IMR-90 (cell line): ENCODE results near the gene SH2D4B. TPM values are rescaled to one million over a fixed set of nuclear protein-coding genes. Genes with fewer than 3 reads are reported as not detected.

ENCODE experiments used
- ATAC-seq: fragments of 200-7000 bp; cut with Tn5 transposase; 2 replicates; pipeline ENCODE4 v1.9.1; 2020; ENCODE audit warnings: low read depth, mild to moderate bottlenecking, moderate library complexity
- BruUV-seq: library from RNA; stranded (reverse); fragments of 400-500 nt; replicated peaks from 2 replicates; lab custom pipeline; 2021; lab: Mats Ljungman, UMichigan
- CTCF ChIA-PET: fragments of 300-600 bp; formaldehyde crosslinking; extraction: SDS; loops from one replicate; lab custom pipeline; 2021; ENCODE audit warnings: antibody characterized with exemption; lab: Yijun Ruan, JAX
- POLR2A ChIA-PET: fragments of 300-600 bp; sonication (Branson Sonifier 250); formaldehyde crosslinking; loops from one replicate; lab custom pipeline; 2022; ENCODE audit warnings: antibody characterized with exemption; ENCODE audit not compliant: unreplicated experiment; lab: Charles Lee
- DNase-seq: peaks from one replicate; pipeline ENCODE4 v3.0.0; 2013
- H2AFZ ChIP-seq: replicated peaks from 2 replicates; pipeline ENCODE3; 2013; ENCODE audit warnings: low read length, mild to moderate bottlenecking; ENCODE audit not compliant: poor library complexity
- H2AK5ac ChIP-seq: 2 replicates; pipeline ENCODE4 v1.6.1; 2013; ENCODE audit warnings: low read depth, low read length, inconsistent platforms
- H2AK9ac ChIP-seq: replicated peaks from 2 replicates; pipeline ENCODE3; 2013; ENCODE audit warnings: mild to moderate bottlenecking, low read depth, low read length, moderate library complexity; ENCODE audit not compliant: poor library complexity
- H2BK120ac ChIP-seq: 2 replicates; pipeline ENCODE4 v1.6.1; 2013; ENCODE audit warnings: low read depth, low read length, inconsistent platforms
- H2BK15ac ChIP-seq: 3 replicates; pipeline ENCODE4 v1.6.1; 2013; ENCODE audit warnings: low read depth, low read length, inconsistent platforms
- H2BK20ac ChIP-seq: 2 replicates; pipeline ENCODE4 v1.6.1; 2013; ENCODE audit warnings: low read depth, mild to moderate bottlenecking, inconsistent platforms, low read length, moderate library complexity
- H2BK5ac ChIP-seq: 2 replicates; pipeline ENCODE4 v1.6.1; 2013; ENCODE audit warnings: mild to moderate bottlenecking, low read depth, low read length, inconsistent platforms; ENCODE audit not compliant: poor library complexity, severe bottlenecking
- H3K14ac ChIP-seq: replicated peaks from 2 replicates; pipeline ENCODE4 v1.6.1; 2013; ENCODE audit warnings: low read depth, low read length, inconsistent platforms
- H3K18ac ChIP-seq: 2 replicates; pipeline ENCODE4 v1.6.1; 2013; ENCODE audit warnings: low read depth, low read length, control low read depth
- H3K23ac ChIP-seq: 2 replicates; pipeline ENCODE4 v1.6.1; 2013; ENCODE audit warnings: low read depth, low read length, inconsistent platforms
- H3K27ac ChIP-seq: 2 replicates; pipeline ENCODE4 v1.5.1; 2013; ENCODE audit warnings: mild to moderate bottlenecking, control low read depth, low read length; ENCODE audit not compliant: insufficient read depth
- H3K27me3 ChIP-seq: 2 replicates; pipeline ENCODE4 v1.6.1; 2013; ENCODE audit warnings: low read length; ENCODE audit not compliant: control insufficient read depth, insufficient read depth
- H3K36me3 ChIP-seq: 2 replicates; pipeline ENCODE4 v1.6.1; 2013; ENCODE audit warnings: low read length, mixed read lengths; ENCODE audit not compliant: control insufficient read depth, insufficient read depth
- H3K4ac ChIP-seq: 2 replicates; pipeline ENCODE4 v1.6.1; 2013; ENCODE audit warnings: low read depth, low read length, inconsistent platforms
- H3K4me1 ChIP-seq: 2 replicates; pipeline ENCODE4 v1.6.1; 2013; ENCODE audit warnings: low read length, mixed read lengths; ENCODE audit not compliant: control insufficient read depth, insufficient read depth
- H3K4me2 ChIP-seq: 2 replicates; pipeline ENCODE4 v1.6.1; 2013; ENCODE audit warnings: low read depth, mild to moderate bottlenecking, control low read depth, low read length, moderate library complexity
- H3K4me3 ChIP-seq: 2 replicates; pipeline ENCODE4 v1.5.1; 2013; ENCODE audit warnings: low read depth, mild to moderate bottlenecking, control low read depth, low read length, moderate library complexity; ENCODE audit not compliant: insufficient read depth
- H3K56ac ChIP-seq: 2 replicates; pipeline ENCODE4 v1.6.1; 2013; ENCODE audit warnings: low read length, inconsistent platforms; ENCODE audit not compliant: insufficient read depth; ENCODE audit errors: extremely low read depth
- H3K79me1 ChIP-seq, 2 experiments: 2 replicates each; pipeline ENCODE4 v1.6.1; 2013; ENCODE audit warnings: low read length in 2 of 2, inconsistent platforms in 1 of 2, low read depth in 1 of 2
- H3K9ac ChIP-seq: 2 replicates; pipeline ENCODE4 v1.6.1; 2013; ENCODE audit warnings: low read depth, low read length, control low read depth
- H3K9me1 ChIP-seq: 2 replicates; pipeline ENCODE4 v1.6.1; 2013; ENCODE audit warnings: low read length, inconsistent platforms; ENCODE audit not compliant: insufficient read depth
- H3K9me3 ChIP-seq: 2 replicates; pipeline ENCODE4 v1.6.1; 2013; ENCODE audit warnings: low read length; ENCODE audit not compliant: control insufficient read depth, insufficient read depth
- H4K20me1 ChIP-seq: 2 replicates; pipeline ENCODE4 v1.6.1; 2013; ENCODE audit warnings: low read length, inconsistent platforms; ENCODE audit not compliant: insufficient read depth
- H4K5ac ChIP-seq: 2 replicates; pipeline ENCODE4 v1.6.1; 2013; ENCODE audit warnings: mild to moderate bottlenecking, low read depth, low read length, control low read depth
- H4K8ac ChIP-seq, 2 experiments: 2 replicates each; pipeline ENCODE4 v1.6.1; 2013; ENCODE audit warnings: low read depth in 2 of 2, low read length in 2 of 2, control low read depth in 1 of 2, inconsistent platforms in 1 of 2
- H4K91ac ChIP-seq: 2 replicates; pipeline ENCODE4 v1.6.1; 2013; ENCODE audit warnings: low read depth, low read length, inconsistent platforms; ENCODE audit not compliant: insufficient read depth
- RCOR1 ChIP-seq: IDR thresholded peaks from 2 replicates; pipeline ENCODE4 v1.6.1; 2012; ENCODE audit warnings: mild to moderate bottlenecking, low read length, improper control_type of control experiment; ENCODE audit not compliant: insufficient replicate concordance
- WGBS, 2 experiments: methylation state at CpG; one replicate each; pipeline versions ENCODE4 v1.1.5 to v1.1.7; 2013; ENCODE audit warnings: missing lambda C conversion rate in 2 of 2; ENCODE audit not compliant: insufficient read length in 1 of 2; ENCODE audit errors: extremely low coverage in 2 of 2; 5-methylcytosine and 5-hydroxymethylcytosine counted together
- dilution Hi-C: fragments of 300-500 bp; cut with HindIII; formaldehyde crosslinking; loops from one replicate; pipeline ENCODE4 v1.14.3; 2018; ENCODE audit warnings: low sequenced_read_pairs; ENCODE audit not compliant: unreplicated experiment
- in situ Hi-C: fragments of 300-500 bp; cut with MboI; formaldehyde crosslinking; loops from 3 replicates; pipeline ENCODE4 v1.14.3; 2019; ENCODE audit warnings: low sequenced_read_pairs, inconsistent platforms, mixed read lengths
- intact Hi-C: fragments of 100-400 bp; cut with micrococcal nuclease; formaldehyde crosslinking; loops from 2 replicates; pipeline ENCODE4 v1.10.0; 2022
- polyA plus RNA-seq, 3 experiments: library from polyadenylated mRNA; depleted of rRNA; stranded (reverse); fragments of >200 nt; gene quantifications; 2 replicates each; pipeline ENCODE4 v1.2.3, GENCODE V29; 2012; ENCODE audit warnings: low replicate concordance in 1 of 3
- total RNA-seq: library from RNA; depleted of rRNA; stranded (reverse); fragments of >200 nt; gene quantifications from 2 replicates; pipeline ENCODE4 v1.2.3, GENCODE V29; 2012

Gene SH2D4B
- total and polyA plus RNA-seq, 2 of the 4 experiments (the other 2 are of a cell fraction) = not detected

- dilution Hi-C loops (no loop called here), intact Hi-C loops (no loop called here), in situ Hi-C loops (no loop called here)
- H3K36me3 ChIP-seq = no peaks in the 10 kb centered on the region
- H3K4me3 ChIP-seq = no peak overlapping the region
- H4K91ac ChIP-seq = no peak overlapping the region
- H3K23ac ChIP-seq = no peak overlapping the region
- no peaks in the 10 kb centered on the region for H3K79me1 ChIP-seq
- TF ChIP-seq RCOR1 = no peak
- peaks cover 11% of the 10 kb centered on the region for H3K27me3 ChIP-seq
- no peaks in the 10 kb centered on the region for H3K9me3 ChIP-seq
- H2AK9ac ChIP-seq = no peak overlapping the region
- no peak overlapping the region for H2BK20ac ChIP-seq
- H3K9ac ChIP-seq = no peak overlapping the region
- no peak overlapping the region for H4K8ac ChIP-seq
- H3K4me2 ChIP-seq = no peak overlapping the region
- no peaks in the 10 kb centered on the region for H4K20me1 ChIP-seq
- H2BK5ac ChIP-seq = no peak overlapping the region
- ChIA-PET CTCF (no interaction called here), POLR2A (no interaction called here)
- H2BK120ac ChIP-seq = no peak overlapping the region
- no peak overlapping the region for H2BK15ac ChIP-seq
- no peak overlapping the region for H3K14ac ChIP-seq
- no peak overlapping the region for H2AK5ac ChIP-seq
- no peak overlapping the region for H4K5ac ChIP-seq
- no TSS peak for BruUV-seq
- H3K27ac ChIP-seq = no peak overlapping the region
- no peaks in the 10 kb centered on the region for H3K4me1 ChIP-seq
- H2AFZ ChIP-seq = no peak overlapping the region
- H3K4ac ChIP-seq = no peak overlapping the region
- no peak for DNase-seq
- H3K56ac ChIP-seq = no peak overlapping the region
- H3K9me1 ChIP-seq = no peaks in the 10 kb centered on the region
- ATAC-seq = no peak
- WGBS, 2 experiments = no CpG with 5 or more reads among the region's 8 CpGs
- H3K18ac ChIP-seq = no peak overlapping the region
Observed at GRCh38 chr10:80537086-80537735, 491 bp upstream of the SH2D4B start.
